PFSK-1 (cell line): ENCODE data around the gene CDK5R1.

Experiments used
- FOXP2 ChIP-seq: optimal IDR thresholded peaks from 2 replicates; pipeline ENCODE3; 2011; ENCODE audit warnings: borderline replicate concordance, control low read depth, inconsistent platforms; ENCODE audit not compliant: insufficient read depth; ENCODE audit errors: extremely low read length, extremely low read depth
- POLR2AphosphoS5 ChIP-seq: IDR thresholded peaks from 2 replicates; pipeline ENCODE4 v1.6.1; 2012; ENCODE audit warnings: low read depth, mild to moderate bottlenecking, control low read depth, low read length, moderate library complexity
- SIN3A ChIP-seq: IDR thresholded peaks from 2 replicates; pipeline ENCODE4 v1.6.1; 2012; ENCODE audit warnings: mild to moderate bottlenecking, low read length, moderate library complexity, borderline replicate concordance; ENCODE audit not compliant: insufficient read depth
- TAF1 ChIP-seq: IDR thresholded peaks from 2 replicates; pipeline ENCODE4 v1.6.1; 2012; ENCODE audit warnings: low read length, control low read depth, borderline replicate concordance; ENCODE audit not compliant: insufficient read depth
- TF ChIP-seq, protein P1 (sequence below), 2 experiments: IDR thresholded peaks; 2 replicates each; pipeline versions ENCODE4 v1.6.1 to v1.8.0; 2011 to 2012; ENCODE audit warnings: low read depth in 2 of 2, low read length in 2 of 2, control low read depth in 1 of 2, inconsistent platforms in 1 of 2, mild to moderate bottlenecking in 1 of 2, moderate library complexity in 1 of 2; ENCODE audit not compliant: insufficient read depth in 1 of 2

DNA sequence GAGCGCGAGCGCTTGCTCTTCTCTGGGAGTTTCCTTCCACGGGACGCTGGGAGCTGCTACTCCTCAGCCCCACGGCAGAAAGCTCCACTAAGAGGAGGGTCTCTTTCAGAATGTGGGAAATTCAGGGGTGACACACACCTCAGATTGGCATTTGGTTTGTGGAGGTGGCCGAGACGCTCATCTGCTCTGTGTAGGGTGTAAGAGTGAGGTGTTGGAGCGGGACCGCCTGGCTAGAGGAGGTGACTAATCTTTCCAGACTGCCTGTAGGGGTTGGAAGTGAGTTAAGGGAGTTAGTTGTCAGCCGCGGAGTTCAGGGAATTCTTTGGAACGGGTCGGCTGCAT is 41.7 kb upstream of the CDK5R1 start:
- TF ChIP-seq SIN3A (0 out of 2 replicates have a peak, but pooled peaks have one; percentile 25), TAF1 (no peak), POLR2AphosphoS5 (no peak), FOXP2 (no peak)
- TF ChIP-seq, protein P1, sequence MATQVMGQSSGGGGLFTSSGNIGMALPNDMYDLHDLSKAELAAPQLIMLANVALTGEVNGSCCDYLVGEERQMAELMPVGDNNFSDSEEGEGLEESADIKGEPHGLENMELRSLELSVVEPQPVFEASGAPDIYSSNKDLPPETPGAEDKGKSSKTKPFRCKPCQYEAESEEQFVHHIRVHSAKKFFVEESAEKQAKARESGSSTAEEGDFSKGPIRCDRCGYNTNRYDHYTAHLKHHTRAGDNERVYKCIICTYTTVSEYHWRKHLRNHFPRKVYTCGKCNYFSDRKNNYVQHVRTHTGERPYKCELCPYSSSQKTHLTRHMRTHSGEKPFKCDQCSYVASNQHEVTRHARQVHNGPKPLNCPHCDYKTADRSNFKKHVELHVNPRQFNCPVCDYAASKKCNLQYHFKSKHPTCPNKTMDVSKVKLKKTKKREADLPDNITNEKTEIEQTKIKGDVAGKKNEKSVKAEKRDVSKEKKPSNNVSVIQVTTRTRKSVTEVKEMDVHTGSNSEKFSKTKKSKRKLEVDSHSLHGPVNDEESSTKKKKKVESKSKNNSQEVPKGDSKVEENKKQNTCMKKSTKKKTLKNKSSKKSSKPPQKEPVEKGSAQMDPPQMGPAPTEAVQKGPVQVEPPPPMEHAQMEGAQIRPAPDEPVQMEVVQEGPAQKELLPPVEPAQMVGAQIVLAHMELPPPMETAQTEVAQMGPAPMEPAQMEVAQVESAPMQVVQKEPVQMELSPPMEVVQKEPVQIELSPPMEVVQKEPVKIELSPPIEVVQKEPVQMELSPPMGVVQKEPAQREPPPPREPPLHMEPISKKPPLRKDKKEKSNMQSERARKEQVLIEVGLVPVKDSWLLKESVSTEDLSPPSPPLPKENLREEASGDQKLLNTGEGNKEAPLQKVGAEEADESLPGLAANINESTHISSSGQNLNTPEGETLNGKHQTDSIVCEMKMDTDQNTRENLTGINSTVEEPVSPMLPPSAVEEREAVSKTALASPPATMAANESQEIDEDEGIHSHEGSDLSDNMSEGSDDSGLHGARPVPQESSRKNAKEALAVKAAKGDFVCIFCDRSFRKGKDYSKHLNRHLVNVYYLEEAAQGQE (IDR thresholded peaks at IDR 0.05; ENCODE audit: insufficient read depth in 1 of 2, low read depth in 2 of 2, low read length in 2 of 2) = no peak
